ENCODE data around the gene DEK. TPM values are rescaled to one million over a fixed set of nuclear protein-coding genes. Genes with fewer than 3 reads are reported as not detected.
A peak's percentile ranks its signal among the peaks of the same experiment; 100 is the strongest.

Gene DEK
- total RNA-seq, 1 experiment from 2014 or later: 108 TPM

GRCh38 chr6:18187701-18188100 lies 76.6 kb downstream of the DEK start:
- H3K4me1 ChIP-seq (ENCODE audit: control insufficient read depth in 1 of 2, insufficient read depth in 2 of 2, low read length in 2 of 2): no peaks in the 10 kb centered on the region
- H3K4me3 ChIP-seq (replicated peaks in 1 of 2; ENCODE audit: low read depth in 1 of 2, low read length in 2 of 2): no peak overlapping the region
- ChIA-PET RAD21 (ENCODE audit: low non-redundant PET in 1 of 2, low total read pairs in 2 of 2, uncharacterized antibody in 2 of 2, unreplicated experiment in 2 of 2) (no interaction called here), POLR2A (interaction anchor here (0.6 kb wide), 1 partner anchor 18 kb away, joined by 3 read pairs; no protein-coding TSS in a partner anchor), CTCF (no interaction called here)
- no peaks in the 10 kb centered on the region for H3K27me3 ChIP-seq (ENCODE audit: insufficient read depth, low read length)
- DNase-seq (ENCODE audit: low read depth, low spot score) (no peak), ATAC-seq (peak; percentile 55)
- H3K9me3 ChIP-seq (ENCODE audit: control insufficient read depth in 1 of 2, insufficient read depth in 1 of 2, low read depth in 1 of 2, low read length in 2 of 2): no peaks in the 10 kb centered on the region
- H3K27ac ChIP-seq (ENCODE audit: low read depth, low read length): no peak overlapping the region
- H3K36me3 ChIP-seq (ENCODE audit: control insufficient read depth in 1 of 2, insufficient read depth in 2 of 2, low read length in 2 of 2): no peaks in the 10 kb centered on the region
- no peak overlapping the region for H2AFZ ChIP-seq (ENCODE audit: low read depth, low read length, poor library complexity, severe bottlenecking)
- no peak for TF ChIP-seq CEBPB (IDR thresholded peaks at IDR 0.05; ENCODE audit: low read depth)
- TF ChIP-seq CTCF (IDR thresholded peaks at IDR 0.05 in 2 of 3, conservative IDR thresholded peaks at IDR 0.05 in 1 of 3; ENCODE audit: borderline replicate concordance in 1 of 3, insufficient read depth in 1 of 3, low read depth in 2 of 3, low read length in 2 of 3): no peak
- TF ChIP-seq, protein P1, sequence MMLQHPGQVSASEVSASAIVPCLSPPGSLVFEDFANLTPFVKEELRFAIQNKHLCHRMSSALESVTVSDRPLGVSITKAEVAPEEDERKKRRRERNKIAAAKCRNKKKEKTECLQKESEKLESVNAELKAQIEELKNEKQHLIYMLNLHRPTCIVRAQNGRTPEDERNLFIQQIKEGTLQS (IDR thresholded peaks at IDR 0.05): no peak
- intact Hi-C loops (cut with micrococcal nuclease): no loop called here
- no peak overlapping the region for H3K4me2 ChIP-seq (ENCODE audit: low read length)
- H4K20me1 ChIP-seq (ENCODE audit: insufficient read depth): no peaks in the 10 kb centered on the region
- no peaks in the 10 kb centered on the region for H3K9me2 ChIP-seq (ENCODE audit: insufficient read depth)
- no peaks in the 10 kb centered on the region for H3K79me2 ChIP-seq (ENCODE audit: insufficient read depth, low read length)
- H3K9ac ChIP-seq (ENCODE audit: low read length): no peak overlapping the region
- no TSS peak for BruUV-seq (replicated peaks)

DNA sequence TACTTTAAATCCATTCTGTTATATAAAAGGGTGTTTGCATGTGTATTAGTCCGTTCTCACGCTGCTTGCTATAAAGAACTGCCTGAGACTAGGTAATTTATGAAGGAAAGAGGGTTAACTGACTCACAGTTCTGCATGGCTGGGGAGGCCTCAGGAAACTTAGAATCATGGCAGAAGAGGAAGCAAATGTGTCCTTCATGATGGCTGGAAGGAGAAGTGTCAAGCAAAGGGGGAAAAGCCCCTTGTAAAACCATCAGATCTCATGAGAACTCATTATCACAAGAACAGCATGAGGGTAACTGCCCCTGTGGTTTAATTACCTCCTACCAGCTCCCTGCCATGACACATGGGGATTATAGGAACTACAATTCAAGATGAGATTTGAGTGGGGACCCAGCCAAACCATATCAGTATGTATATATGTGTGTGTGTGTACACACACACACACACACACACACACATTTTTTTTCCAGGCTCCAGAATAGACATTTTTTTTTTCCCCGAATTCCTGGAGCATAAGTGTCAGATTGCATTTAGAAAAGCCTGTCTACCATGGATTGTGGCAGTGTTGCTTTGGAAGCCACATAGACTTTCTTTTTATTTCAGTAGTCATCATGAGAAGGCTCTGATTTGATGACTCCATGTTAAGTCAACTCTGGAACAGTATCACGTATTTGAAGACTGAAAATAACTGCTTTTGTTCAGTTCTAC lies 77.6 kb downstream of the DEK start:
- Histone ChIP-seq H2AFZ (ENCODE audit: low read depth, low read length, poor library complexity, severe bottlenecking) (no peak overlapping the region), H3K79me2 (ENCODE audit: insufficient read depth, low read length) (no peaks in the 10 kb centered on the region), H3K4me2 (ENCODE audit: low read length) (no peak overlapping the region), H4K20me1 (ENCODE audit: insufficient read depth) (no peaks in the 10 kb centered on the region), H3K9ac (ENCODE audit: low read length) (no peak overlapping the region), H3K36me3 (ENCODE audit: control insufficient read depth in 1 of 2, insufficient read depth in 2 of 2, low read length in 2 of 2) (no peaks in the 10 kb centered on the region), H3K4me3 (replicated peaks in 1 of 2; ENCODE audit: low read depth in 1 of 2, low read length in 2 of 2) (no peak overlapping the region), H3K9me2 (ENCODE audit: insufficient read depth) (no peaks in the 10 kb centered on the region), H3K27me3 (ENCODE audit: insufficient read depth, low read length) (no peaks in the 10 kb centered on the region), H3K9me3 (ENCODE audit: control insufficient read depth in 1 of 2, insufficient read depth in 1 of 2, low read depth in 1 of 2, low read length in 2 of 2) (no peaks in the 10 kb centered on the region), H3K27ac (ENCODE audit: low read depth, low read length) (no peak overlapping the region), H3K4me1 (ENCODE audit: control insufficient read depth in 1 of 2, insufficient read depth in 2 of 2, low read length in 2 of 2) (no peaks in the 10 kb centered on the region)
- ChIA-PET RAD21 (ENCODE audit: low non-redundant PET in 1 of 2, low total read pairs in 2 of 2, uncharacterized antibody in 2 of 2, unreplicated experiment in 2 of 2) (no interaction called here), CTCF (no interaction called here), POLR2A (no interaction called here)
- intact Hi-C loops (cut with micrococcal nuclease): no loop called here
- ATAC-seq (no peak), DNase-seq (ENCODE audit: low read depth, low spot score) (no peak)
- BruUV-seq (replicated peaks): no TSS peak
- no peak for TF ChIP-seq SP1 (IDR thresholded peaks at IDR 0.05; ENCODE audit: low read depth)
- no peak for TF ChIP-seq POLR2AphosphoS5 (IDR thresholded peaks at IDR 0.05; ENCODE audit: low read depth, low read length)
- TF ChIP-seq ZBTB33 (IDR thresholded peaks at IDR 0.05; ENCODE audit: extremely low read depth, insufficient replicate concordance, low read length): no peak
- TF ChIP-seq RAD21 (IDR thresholded peaks at IDR 0.05; ENCODE audit: low read depth): no peak
- TF ChIP-seq EZH2phosphoT487 (IDR thresholded peaks at IDR 0.05; ENCODE audit: borderline replicate concordance): no peak
- TF ChIP-seq SIN3A (IDR thresholded peaks at IDR 0.05; ENCODE audit: low read depth): no peak
- TF ChIP-seq CBX3 (IDR thresholded peaks at IDR 0.05; ENCODE audit: low read depth): no peak
- no peak for TF ChIP-seq CEBPB (IDR thresholded peaks at IDR 0.05; ENCODE audit: low read depth)
- no peak for TF ChIP-seq ZNF274 (IDR thresholded peaks at IDR 0.05; ENCODE audit: low read depth, low read length)

All from HCT116 (cell line).